Measurements from ENCODE around the gene RNPS1.
A peak's percentile ranks its signal among the peaks of the same experiment; 100 is the strongest.

The RNPS1 gene, protein sequence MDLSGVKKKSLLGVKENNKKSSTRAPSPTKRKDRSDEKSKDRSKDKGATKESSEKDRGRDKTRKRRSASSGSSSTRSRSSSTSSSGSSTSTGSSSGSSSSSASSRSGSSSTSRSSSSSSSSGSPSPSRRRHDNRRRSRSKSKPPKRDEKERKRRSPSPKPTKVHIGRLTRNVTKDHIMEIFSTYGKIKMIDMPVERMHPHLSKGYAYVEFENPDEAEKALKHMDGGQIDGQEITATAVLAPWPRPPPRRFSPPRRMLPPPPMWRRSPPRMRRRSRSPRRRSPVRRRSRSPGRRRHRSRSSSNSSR

DNA sequence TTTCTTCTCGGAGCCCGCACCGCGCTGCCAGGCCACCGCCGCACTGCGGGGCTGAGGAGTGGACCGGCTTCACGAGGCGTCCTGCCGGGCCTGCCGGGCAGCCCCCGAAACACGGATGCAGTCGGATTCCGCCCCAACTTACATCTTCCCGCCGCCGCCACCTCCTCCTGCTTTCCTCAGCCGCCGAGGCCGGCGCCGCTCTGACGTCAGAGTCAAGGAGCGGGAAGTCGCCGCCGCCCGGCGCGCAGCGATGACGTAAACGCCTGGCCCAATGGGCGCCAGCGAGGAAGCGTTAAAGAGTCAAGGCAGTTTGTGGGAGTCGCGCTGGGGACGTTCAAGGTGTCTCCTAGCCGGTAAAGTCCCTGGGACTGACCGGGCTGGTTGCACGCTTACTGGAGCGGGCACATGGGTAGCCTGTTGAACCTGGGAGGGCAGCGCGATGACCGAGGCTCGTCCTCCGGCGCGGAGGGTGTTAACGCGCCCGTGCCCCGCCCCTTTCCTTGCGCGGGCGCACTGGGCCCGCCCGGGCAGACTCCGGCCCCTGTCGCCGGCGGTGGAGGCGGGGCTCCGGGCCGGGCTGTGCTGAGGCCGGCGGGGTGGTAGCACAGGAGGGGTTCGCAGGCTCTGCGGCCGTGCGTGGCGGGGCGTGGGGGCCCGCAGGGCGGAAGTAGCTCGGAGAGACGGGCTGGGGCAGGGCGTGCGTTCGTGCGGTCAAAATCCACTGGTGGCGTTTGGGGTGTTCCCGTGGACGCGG, at the start of gene RNPS1:
Gene RNPS1, minus strand, starts transcription at position 214 of the 754 bp plus-strand sequence. CDS start 3,483 bp downstream, outside the sequence.
- peak; percentile 95 to 100 for DNase-seq

DNA sequence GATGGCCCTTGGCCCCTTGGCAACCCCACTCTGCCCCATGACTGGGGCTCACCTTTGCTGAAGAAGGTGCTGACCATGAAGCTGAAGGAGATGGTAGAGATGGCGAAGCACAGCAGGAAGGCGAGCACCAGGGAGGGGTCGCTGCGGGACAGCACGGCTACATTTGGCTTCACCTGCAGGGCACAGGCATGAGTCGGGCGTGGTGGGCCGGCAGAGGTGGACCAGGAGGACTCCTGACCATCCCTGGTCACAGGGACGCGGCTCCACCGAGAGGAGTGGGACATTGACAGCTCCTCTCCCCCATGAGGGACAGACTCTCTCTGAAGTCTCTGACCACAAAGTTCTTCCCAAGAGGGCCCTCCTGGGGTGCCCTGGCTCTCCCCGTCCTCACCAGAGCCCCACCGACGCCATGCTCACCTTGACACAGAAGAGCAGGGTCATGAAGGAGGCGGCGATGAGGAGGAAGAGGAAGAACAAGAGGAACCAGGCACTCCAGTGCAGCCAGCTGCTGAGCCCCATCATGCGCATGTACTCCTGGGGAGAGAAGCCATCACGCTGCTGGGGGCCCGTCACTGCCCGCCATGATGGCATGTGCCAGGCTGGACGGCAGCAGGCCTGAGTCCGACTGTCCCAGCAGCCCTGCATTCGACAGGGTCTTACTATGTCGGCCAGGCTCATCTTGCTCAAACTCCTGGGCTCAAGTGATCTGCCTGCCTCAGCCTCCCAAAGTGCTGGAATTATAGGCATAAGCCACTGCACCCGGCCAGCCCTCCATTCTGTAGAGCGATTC, 49.5 kb upstream of the RNPS1 start:
- no peak for DNase-seq

DNA sequence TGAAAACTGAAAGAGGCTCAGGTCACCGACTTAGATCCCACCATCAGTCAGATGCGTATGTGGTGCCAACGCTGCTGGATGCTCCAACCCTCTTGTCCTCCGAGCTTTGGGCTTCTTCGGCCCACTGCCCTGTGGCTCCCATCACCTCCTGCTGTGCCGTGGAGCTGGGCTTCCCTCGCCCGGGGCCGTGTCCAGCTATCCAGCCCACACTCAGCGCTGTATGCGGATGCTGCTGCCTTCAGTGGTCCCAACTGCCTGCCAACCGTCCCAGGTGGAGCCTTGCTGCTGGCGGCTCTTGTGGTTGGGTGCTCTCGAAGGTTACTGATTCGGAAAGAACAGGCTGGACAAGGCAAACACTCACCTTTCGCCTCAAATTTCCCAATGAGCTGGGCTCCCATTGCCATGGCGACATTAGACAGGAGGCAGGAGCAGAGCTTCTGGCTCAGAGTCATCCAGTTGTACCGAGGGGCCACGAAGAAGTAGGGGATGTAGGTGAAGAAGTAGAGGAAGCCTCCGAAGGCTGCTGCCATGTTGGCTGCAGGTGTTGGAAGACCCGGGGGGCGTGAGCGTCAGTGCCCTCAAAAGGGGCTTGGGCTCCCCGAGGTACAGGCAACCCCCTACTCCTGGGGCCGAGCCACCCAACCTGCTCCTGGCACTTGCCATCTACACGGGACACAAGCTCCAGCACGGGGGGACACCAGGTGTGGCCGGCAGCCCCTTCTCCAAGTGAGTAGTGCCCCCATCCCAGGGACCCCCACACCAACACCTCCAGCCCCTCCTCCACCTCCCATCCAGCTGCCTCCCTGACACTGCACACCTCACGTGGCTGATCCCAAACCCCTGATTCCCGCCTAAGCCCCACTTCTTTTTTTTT, 40.4 kb upstream of the RNPS1 start:
- DNase-seq: peak; percentile 10 to 65

DNA sequence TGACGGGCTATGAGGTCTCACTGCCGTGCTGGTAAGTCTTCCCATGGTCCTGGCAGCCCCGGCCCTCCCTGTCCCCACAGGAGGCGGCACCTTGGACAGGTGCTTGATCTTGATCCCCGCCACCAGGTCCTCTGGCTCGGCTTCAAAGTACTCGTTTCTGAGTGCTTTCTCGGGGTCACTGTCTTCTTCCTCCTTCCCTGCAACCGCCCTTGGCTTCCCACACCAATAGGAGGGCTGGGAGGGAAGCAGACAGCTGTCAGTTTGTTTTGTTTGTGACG, 31.9 kb upstream of the RNPS1 start:
- no peak for DNase-seq

DNA sequence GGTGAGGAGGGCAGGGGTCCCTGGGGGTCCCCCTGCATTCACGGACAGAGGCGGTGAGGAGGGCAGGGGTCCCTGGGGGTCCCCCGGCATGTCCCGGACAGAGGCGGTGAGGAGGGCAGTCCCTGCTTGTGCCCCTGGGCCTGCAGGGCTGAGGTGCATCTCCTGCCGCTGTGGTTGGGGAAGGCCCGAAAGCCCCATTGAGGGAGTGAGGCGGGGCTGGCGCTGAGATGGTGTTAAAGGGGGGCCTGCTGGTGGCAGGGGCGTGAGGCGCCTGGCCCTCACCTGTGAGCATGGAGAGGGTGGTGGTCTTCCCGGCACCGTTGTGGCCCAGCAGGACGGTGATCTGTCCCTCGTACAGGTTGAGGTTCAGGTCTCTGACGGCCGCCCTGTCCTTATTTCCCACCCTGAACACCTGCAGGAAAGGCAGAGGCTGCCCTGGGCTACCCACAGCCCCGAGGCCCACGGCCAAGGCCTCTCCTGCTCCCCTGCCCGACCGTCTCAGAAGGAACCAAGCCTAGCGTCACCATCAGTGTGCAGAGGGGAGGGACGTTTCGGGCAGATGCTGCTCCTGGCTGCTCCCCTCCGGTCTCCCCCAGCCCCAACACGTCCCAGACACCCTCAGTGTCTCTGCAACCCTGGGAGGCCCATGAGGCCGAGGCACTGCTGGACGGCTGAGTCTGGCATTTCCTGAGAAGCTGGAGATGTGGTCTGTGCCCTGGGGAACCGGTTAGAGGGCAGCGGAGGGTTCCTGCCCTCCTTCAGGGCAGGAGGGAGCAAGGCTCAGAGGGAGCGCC, 31.4 kb upstream of the RNPS1 start:
- no peak for DNase-seq

DNA sequence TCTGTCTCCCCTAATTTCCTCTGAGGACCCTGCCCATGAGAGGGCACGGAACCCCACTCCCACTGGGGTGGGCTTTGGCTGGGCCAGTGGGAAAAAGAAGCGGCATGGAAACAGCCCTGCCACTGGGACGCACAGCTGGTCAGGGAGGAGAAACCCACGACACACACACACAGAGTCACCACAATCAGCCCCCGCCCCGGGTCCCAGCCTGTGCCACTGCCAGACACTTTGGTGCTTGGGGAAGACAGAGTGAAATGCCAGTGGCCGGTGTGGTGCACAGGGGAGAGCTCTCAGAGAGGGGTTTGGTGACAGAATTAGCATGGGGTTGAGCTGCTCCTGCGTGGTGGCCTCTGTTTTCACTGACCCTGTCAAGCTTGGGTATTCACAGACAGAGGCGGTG, 30.7 kb upstream of the RNPS1 start:
- DNase-seq: no peak

DNA sequence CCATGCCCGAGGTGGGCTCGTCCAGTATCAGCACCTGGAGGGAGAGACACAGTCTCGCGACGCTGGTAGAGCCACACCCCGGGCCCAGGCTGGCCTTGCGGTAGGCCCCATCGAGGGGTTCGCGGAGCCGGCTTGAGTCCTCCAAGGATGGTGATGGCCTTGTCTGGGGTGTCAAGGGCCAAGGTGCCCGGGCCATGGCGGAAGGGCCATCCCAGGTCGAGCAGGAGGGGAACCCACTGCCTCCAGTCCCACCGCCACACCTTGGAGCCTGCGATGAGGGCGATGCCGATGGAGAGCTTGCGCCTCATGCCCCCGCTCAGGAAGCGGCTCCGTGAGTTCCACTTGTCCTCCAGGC, 29.6 kb upstream of the RNPS1 start:
- DNase-seq: no peak

DNA sequence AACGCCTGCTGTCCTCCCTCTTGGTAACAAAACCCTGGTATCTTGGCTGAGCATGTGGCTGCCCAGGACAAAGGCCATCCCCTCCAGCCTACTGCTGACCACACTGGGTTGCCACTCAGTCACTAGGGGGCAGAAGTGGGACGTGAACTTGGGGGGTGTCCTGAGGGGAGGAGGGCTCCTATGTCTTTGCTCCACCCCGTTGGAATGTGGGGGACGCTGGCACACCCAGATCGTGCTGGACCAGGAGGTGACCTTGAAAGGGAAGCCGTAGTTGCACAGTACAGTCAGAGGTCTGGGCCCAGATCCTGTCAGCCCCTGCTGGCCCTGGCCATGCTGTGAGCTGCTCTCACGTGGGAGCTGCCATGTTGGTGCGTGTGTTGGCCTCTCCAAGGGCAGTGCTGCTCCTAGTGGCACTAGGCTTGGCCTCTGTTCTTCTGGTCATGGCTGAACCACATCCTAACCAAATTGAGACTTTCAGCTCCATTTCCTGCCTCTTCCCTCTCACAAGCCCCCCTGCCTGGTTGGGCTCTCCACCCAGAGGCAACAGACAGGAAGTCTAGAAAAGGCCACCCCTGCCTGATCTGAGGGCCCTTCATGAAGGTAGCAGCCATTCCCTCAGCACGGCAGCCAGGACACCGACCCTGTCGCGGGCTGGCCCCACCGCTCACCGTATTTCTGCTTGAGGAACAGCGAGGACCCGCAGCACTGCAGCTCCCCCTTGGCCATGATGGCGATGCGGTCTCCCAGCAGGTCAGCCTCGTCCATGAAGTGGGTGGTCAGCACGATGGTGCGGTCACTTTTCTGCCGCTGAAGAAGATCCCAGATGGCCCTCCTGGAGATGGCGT, 29.0 kb upstream of the RNPS1 start:
- DNase-seq: no peak

DNA sequence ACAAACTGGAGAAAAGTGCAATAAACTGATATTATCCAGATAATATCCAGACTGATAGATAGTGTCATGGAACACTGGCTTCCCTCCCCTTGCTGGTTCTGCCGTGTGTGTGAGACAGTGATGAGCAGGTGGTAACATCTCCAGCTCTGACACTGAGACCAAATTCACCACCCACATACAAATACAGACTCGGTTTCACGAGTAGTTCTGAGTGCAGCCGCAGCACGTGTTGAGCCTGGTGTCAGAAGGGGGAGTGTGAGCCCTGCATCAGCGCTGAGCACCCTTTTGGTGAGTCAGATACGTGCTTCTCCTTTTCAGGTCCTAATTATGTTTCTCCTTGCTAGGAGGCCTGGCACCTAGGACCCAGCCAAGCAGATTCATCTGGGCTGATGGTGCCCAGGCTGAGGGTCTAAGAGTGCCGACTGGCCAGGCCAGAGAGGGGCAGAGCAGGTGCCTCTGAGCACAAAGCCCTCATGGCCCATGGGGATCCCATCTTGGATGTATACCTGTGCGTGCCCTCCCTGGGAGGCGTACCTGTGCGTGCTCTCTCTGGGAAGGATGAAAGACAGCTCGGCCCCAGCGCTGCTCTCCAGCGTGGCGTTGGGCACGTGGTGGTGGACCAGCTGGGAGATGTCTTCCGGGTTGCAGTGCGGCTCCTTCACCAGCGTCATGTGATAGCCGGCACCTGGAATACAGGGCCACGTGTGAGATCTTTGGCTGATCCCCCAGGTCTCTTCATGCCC, 27.3 kb upstream of the RNPS1 start:
- DNase-seq: no peak

DNA sequence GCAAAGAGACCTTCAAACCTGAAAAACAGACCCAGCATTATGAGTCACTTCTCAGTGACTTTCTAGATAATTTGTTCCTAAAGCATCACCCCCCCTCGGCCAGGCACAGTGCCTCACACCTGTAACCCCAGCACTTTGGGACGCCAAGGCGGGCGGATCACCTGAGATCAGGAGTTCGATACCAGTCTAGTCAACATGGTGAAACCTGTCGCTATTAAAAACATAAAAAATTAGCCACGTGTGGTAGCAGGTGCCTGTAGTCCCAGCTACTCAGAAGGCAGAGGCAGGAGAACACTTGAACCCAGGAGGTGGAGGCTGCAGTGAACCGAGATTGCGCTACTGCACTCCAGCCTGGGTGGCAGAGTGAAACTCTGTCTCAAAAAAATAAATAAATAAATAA, 24.3 kb upstream of the RNPS1 start:
- no peak for DNase-seq

DNA sequence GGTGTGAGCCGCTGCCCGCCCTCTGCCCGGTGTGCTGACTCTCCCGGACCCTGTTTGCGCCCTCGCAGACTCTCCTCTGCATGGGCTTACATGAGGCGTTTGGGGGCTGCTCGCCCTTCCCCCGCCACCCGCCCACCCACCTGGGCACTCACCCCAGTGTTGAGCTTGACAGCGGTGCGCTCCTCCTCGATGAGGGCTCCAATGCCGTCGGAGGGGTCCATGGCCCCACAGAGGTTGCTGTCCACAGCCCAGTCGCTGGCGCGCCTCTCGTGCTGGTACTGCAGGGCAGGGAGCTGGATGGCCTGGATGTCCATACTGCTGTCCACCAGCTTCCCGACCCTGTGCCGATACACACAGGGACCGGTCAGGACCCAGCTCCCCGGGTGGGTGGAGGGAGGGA, 21.4 kb upstream of the RNPS1 start:
- no peak for DNase-seq

DNA sequence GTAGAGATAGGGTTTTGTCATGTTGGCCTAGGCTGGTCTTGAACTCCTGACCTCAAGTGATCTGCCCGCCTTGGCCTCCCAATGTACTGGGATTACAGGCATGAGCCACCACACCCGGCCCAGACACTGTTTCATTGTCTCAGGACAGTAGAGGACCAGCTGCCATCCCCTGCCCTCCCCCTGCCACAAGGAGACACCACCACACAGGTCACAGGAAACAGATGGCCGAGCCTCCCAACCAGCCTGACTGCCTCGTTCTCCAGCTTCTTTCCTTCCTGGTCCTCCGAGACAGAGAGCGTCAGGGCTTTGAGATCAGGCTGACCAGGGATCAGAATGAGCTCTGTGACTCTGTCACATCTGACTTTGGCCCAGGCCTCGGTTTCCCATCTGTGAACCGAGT, 20.8 kb upstream of the RNPS1 start:
- no peak for DNase-seq

DNA sequence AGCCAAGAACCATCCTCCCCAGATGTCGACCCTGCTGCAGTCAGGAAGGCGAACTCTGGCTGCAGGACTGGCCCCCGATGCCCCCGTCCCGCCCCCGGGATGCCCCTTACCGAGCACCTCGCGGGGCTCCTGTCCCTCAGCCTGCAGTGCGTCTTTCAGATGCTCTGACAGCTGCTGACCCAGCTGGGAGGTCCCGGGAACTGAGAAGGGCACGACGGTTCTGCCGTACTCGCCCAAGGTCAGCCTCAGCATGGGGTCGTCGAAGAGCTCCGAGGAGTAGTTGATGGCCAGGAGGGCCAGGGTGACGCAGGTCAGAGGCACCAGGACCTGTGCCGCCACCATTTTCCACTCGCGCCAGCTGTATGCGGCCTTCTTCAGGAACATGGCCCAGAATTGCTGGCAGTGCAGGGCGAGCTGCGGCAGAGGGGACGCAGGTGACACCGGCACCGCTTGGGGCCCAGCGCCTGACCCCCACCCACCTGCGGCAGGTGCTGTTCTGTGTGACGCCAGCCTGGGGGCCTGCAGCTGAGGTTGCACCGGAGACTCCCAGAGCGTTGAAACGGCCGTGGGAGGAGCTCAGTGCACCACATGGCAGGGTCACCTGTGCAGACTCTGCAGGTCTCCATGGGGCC, 20.1 kb upstream of the RNPS1 start:
- no peak for DNase-seq

DNA sequence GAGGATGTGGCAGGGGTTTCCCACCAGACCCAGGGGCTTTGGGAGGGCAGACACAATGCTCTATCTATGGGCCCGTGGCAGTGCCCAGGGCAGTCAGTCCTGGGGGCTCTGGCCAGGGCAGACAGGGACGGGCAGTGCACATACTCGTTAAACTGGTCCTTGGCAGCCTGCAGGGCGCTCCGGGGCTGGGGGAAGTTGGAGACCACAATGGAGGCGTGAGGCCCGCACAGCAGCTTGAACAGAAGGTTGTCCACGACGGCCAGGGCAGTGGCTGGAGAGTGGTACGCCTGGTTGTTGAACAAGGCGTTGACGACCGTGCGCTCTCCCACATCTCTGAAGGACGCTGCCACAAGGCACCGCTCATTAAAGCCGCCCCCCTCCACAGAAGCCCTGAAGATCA, 18.6 kb upstream of the RNPS1 start:
- DNase-seq: no peak

DNA sequence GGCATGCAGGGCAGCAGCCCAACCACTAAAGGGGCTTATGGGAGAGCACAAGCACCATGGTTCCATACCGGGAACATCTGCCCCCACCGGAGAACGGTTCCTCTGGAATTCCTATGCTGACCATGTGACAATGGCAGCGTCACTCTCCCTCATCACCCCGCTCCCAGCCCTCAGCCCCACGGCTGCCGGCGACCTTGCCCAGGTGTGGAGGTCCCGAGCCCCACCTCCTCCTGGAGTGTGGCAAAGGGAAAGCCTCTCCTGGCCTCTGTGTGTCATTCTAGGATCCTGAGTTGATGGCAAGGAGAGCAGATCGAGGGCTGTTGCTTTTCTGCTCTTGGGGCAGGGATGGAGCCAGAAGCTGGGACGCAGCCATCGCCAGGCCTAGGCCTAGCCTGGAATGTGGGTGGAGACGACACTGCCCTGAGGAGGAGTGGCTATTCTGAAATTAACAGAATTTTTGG, 17.8 kb upstream of the RNPS1 start:
- DNase-seq: no peak

DNA sequence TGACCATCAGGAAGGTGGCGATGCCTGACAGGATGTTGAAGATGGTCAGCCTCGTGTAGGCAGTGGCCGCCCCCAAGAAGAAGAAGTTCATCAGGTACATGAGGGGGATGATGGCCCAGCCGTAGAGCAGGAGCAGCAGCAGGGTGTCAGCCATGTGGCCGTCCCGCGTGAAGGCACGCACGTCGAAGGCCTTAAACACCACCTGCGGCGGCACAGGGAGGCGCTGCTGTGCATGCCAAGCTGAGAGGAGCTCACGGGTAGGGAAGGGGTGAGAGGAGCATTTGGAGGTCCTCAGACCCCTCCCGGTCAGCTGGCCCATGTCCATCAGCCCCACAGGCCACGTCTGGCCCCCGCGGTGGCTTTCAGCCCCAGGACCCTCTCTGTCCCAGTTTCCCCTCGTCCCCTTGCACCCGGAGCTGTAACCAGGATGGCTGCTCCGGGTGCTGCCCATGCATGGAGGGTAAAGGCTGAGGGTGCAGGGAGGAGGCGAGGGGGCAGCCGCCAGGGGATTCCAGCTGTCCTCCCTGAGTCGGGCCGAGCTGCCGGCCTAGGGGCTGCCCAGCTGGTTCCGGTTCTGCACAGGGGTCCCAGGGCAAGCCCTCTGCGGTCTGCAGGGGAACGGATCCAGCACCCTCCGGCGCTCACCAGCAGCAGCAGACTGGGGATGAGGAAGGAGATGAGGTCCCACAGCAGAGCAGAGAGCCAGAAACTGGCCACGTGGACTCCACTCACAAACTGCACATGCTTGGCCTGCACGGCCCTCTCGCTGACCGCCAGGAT, 17.1 kb upstream of the RNPS1 start:
- DNase-seq: no peak

DNA sequence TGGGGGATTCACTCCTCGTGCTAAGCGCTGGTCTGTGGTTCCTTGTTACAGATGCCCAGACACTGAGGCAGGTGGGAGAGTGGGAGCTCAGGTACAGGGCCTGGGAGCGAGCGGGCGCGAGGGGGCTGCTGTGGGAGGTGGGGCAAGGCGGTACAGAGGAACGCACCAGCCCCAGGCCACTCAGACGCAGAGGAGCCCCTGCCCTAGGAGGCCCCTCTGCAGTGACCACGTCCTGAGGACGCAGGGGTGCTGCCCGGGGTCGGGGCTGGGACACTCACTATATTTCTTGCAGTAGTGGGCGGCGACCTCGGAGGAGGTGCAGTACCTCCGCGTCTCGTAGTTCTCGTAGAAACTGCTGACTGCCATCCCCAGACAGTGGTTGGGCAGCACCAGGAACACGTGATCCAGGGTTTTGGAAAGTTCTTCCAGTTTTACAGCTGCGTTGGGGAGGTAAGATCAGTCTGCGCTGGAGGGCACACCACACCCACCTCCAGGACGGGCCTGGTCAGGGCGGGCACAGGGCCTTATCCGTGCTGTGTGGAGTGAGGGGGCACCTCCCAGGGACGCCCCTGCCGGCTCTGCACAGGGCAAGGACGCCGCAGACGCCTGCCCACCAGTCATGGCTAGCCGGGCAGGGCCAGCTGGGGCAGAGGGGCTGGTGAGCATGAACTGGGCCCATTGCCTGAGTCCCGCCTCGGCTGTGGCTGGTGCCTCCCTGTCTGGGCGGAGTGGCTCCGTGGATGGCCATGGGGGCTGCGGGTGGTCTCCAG, 16.3 kb upstream of the RNPS1 start:
- DNase-seq: no peak

DNA sequence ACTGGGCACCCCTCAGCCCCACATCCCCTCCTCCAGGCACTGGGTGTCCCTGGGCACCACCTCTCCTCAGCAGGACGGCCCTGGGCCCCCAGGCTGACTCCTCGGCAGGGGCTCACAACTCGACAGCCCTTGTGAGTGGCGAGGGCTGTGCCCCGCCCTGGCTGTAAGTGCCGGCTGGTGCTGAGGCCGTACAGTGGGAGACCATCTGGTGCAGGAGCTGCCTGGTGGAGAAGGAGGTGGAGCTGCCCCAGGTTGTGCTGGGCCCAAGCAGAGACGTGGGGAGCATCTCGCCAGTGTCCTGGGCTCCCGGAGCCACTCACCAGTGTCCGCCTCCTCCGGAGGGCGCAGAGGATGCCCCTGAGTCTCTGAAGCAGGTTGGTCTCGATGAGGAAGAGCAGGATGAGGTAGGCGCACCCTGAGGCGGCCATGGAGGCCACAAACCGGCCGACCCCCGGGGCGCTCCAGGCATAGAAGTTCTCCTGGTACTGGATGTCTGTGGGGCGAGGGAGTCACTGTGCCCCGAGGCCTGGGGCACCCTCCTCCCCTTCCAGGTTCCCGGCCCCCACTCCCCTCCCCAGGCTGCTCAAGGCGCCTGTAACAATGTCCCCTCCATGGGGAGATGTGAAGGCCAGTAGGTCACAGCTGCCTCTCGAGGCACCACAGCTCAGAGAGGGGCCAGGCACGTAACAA, 15.1 kb upstream of the RNPS1 start:
- no peak for DNase-seq
